GM12874 (cell line): ENCODE results near the gene DMKN.

Experiments
- CTCF ChIP-seq: IDR thresholded peaks from 2 replicates; pipeline ENCODE4 v1.5.1; 2011; ENCODE audit warnings: low read depth, mild to moderate bottlenecking, control low read depth, low read length, moderate library complexity; ENCODE audit not compliant: insufficient read depth

Gene DMKN

GRCh38 chr19:35540356-35540927 lies 27.0 kb upstream of the DMKN start:
- TF ChIP-seq CTCF, result no peak

DNA sequence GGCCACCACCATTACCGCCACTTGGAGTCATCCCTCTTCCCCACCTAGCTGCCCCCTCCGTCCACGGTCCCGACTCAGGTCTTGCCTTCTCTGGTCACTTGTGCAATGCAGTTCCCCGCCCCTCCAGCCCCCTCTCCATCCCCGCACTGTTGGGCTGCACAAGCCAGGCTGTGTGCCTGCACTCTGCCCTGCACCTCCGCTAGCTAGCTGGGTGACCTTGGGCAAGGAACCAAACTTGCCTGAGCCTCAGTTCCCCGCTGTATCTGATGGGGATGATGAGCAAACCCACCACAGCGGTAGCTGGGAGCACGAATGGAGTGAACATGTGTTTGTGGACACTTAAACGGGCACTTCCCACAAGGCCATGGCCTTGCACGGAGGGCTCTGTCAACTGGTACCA lies 26.4 kb upstream of the DMKN start:
- TF ChIP-seq CTCF, result no peak

DNA sequence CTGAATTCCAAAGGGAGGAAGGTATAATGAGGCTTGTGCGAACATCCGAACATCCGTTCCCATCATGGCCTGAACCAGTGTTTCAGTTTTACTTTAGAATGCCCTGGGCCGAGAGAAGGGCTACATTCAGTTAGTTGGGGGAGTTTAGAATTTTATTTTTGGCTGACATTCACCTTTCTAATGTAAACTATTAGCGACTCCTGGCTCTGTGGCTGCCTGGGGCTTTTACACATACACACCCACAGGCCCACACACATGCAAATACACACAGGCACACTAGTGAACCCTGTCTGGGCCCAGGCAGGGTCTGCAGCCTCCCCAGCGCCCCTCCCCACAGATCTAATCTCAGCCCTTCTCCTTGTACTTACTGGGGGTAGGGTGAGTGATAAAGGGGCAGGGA lies 25.9 kb upstream of the DMKN start:
- TF ChIP-seq CTCF, result no peak

- no peak for TF ChIP-seq CTCF
Observed at GRCh38 chr19:35534803-35535480, 21.5 kb upstream of the DMKN start.

DNA sequence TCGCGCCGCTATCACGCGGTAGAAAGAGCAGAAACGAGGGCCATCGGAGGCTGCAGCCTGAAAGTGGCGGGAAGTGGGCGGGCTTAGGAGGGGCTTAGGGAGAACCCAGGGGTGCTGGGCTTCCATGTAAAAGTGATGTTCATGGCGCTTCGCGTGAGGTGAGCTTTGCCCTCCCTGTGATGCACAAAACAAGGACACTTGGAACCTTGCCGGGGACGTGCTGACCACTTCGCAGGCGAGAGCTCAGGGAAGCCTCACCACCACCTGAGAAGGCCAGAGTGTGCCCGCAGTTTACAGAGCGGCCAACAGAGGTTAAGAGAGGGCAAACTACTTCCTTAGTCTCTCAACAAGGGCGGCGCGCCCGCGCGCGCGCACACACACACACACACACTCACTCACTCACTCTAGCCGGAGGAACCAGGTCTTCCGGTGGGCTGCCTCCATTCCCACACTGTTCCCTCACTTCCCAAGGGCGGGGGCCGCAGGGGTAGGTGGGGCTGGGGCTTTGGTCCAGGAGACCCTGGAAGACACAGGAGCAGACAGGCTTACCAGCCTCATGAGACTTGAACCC lies 20.5 kb upstream of the DMKN start:
- no peak for TF ChIP-seq CTCF

DNA sequence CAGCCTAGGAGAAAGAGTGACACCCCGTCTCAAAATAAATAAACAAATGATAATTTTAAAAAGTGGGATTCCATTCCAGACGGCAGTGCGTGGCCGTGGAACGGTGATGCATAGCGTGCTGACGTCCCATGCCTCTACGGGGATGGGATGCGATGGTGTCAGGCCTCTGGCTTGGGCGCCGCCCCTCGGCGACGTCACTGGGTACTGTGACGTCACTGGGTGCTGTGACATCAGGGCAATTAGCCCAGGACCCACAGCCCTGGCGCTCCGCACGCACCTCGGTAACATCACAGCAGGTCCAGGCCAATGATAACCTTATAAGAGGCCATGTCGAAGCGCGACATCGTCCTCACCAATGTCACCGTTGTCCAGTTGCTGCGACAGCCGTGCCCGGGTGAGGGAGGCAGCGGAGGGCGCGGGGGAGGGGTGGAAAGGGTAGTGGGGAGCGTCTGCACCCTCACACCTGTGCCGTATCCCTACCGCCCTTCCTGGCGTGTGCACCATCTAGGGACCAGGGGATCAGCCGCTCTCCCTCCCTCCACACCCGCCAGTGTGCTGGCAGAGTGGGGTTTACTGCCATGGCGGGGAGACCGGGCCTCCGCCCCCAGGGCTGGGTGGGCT lies 19.9 kb upstream of the DMKN start, which contains the start of gene GAPDHS:
Gene GAPDHS, plus strand, starts transcription at position 256 of the 621 bp plus-strand sequence. Its CDS starts 72 bp downstream, at position 328.
- TF ChIP-seq CTCF, result no peak

- no peak for TF ChIP-seq CTCF
Observed at GRCh38 chr19:35531291-35531690, 17.8 kb upstream of the DMKN start.
